IPS DF 4.7 (cell line): Measurements from ENCODE around the gene PPP6R2.
"Not testable (repeated sequence)": the region's sequence is repeated elsewhere in the genome, so short reads cannot be mapped to it uniquely, and the experiment has no call there.

Experiments
- DNase-seq: peaks from one replicate; pipeline ENCODE4 v3.0.0-alpha.2; 2013; ENCODE audit warnings: low spot score; ENCODE audit errors: extremely low read depth

Gene PPP6R2

GRCh38 chr22:50341977-50342650 is 1.0 kb upstream of the PPP6R2 start:
- DNase-seq, result no peak

GRCh38 chr22:50343541-50343935 is 411 bp downstream of the PPP6R2 start:
- DNase-seq, result no peak

- no peak for DNase-seq
These were observed 3.3 kb downstream of the PPP6R2 start for GRCh38 chr22:50346470-50346869.

- no peak for DNase-seq
These were observed 4.0 kb downstream of the PPP6R2 start for GRCh38 chr22:50347157-50347556.

- no peak for DNase-seq
These were observed 4.9 kb downstream of the PPP6R2 start for GRCh38 chr22:50348058-50348457.

GRCh38 chr22:50356186-50356585 is 13.1 kb downstream of the PPP6R2 start:
- no peak for DNase-seq

- DNase-seq, result no peak
These were observed 14.1 kb downstream of the PPP6R2 start for GRCh38 chr22:50357222-50357621.

GRCh38 chr22:50357756-50358155 is 14.6 kb downstream of the PPP6R2 start:
- no peak for DNase-seq

- DNase-seq, result no peak
These were observed 17.5 kb downstream of the PPP6R2 start for GRCh38 chr22:50360578-50360977.

GRCh38 chr22:50361222-50361621 is 18.1 kb downstream of the PPP6R2 start:
- no peak for DNase-seq

GRCh38 chr22:50361688-50362087 is 18.6 kb downstream of the PPP6R2 start:
- no peak for DNase-seq

GRCh38 chr22:50363166-50363802 is 20.2 kb downstream of the PPP6R2 start:
- DNase-seq, result no peak

GRCh38 chr22:50363803-50364194 is 20.7 kb downstream of the PPP6R2 start:
- DNase-seq, result not testable (repeated sequence)

- no peak for DNase-seq
These were observed 24.8 kb downstream of the PPP6R2 start for GRCh38 chr22:50367778-50368500.

GRCh38 chr22:50371101-50371648 is 28.0 kb downstream of the PPP6R2 start:
- no peak for DNase-seq

- no peak for DNase-seq
These were observed 33.0 kb downstream of the PPP6R2 start for GRCh38 chr22:50376085-50376651.

- DNase-seq, result not testable (repeated sequence)
These were observed 38.0 kb downstream of the PPP6R2 start for GRCh38 chr22:50381021-50381555.

- DNase-seq, result no peak
These were observed 53.7 kb downstream of the PPP6R2 start for GRCh38 chr22:50396751-50397370.

GRCh38 chr22:50397371-50398060 is 54.4 kb downstream of the PPP6R2 start:
- DNase-seq, result not testable (repeated sequence)

- DNase-seq, result no peak
These were observed 55.9 kb downstream of the PPP6R2 start for GRCh38 chr22:50398831-50399648.
